Measurements from ENCODE around the gene NR2F1-AS1. TPM values are rescaled to one million over a fixed set of nuclear protein-coding genes. Genes with fewer than 3 reads are reported as not detected.
A peak's percentile ranks its signal among the peaks of the same experiment; 100 is the strongest.
"Not testable (repeated sequence)": the region's sequence is repeated elsewhere in the genome, so short reads cannot be mapped to it uniquely, and the experiment has no call there.

Gene NR2F1-AS1
- total and polyA plus RNA-seq, 2 experiments from 2014 or later = 8.3 to 36.0 TPM

- Histone ChIP-seq H3K27ac (no peak overlapping the region), H3K9me3 (ENCODE audit: low read depth) (peaks cover 5% of the 10 kb centered on the region), H3K79me2 (ENCODE audit: insufficient read depth) (no peaks in the 10 kb centered on the region), H3K4me1 (ENCODE audit: insufficient read depth) (peaks cover 14% of the 10 kb centered on the region), H3K27me3 (replicated peaks; ENCODE audit: insufficient read depth) (no peaks in the 10 kb centered on the region), H3K4me2 (ENCODE audit: unreplicated experiment) (no peak overlapping the region), H3K4me3 (no peak overlapping the region), H3K9me2 (ENCODE audit: insufficient read depth) (no peaks in the 10 kb centered on the region), H3K36me3 (ENCODE audit: low read depth) (peaks cover 3% of the 10 kb centered on the region; the same call in 1 of the 2 replicates), H4K20me1 (ENCODE audit: insufficient read depth) (no peaks in the 10 kb centered on the region), H3K9ac (no peak overlapping the region), H3F3A (ENCODE audit: insufficient read depth) (peaks cover 6% of the 10 kb centered on the region; the same call in 1 of the 2 replicates), H2AFZ (no peak overlapping the region)
- in situ Hi-C loops (cut with MboI) = no loop called here
- peak; percentile 37 for DNase-seq
- TF ChIP-seq EZH2phosphoT487 (IDR thresholded peaks at IDR 0.05; ENCODE audit: insufficient read depth, low read depth) = no peak
- TF ChIP-seq EZH2 (IDR thresholded peaks at IDR 0.05; ENCODE audit: insufficient read depth, poor library complexity, severe bottlenecking) = no peak
- WGBS, 2 experiments (ENCODE audit: low coverage in 1 of 2, low lambda C conversion rate in 2 of 2, missing lambda C conversion rate in 2 of 2) = 56 to 64% methylated on average over 2 of the region's 2 CpGs
These were observed 104.7 kb downstream of the NR2F1-AS1 start for GRCh38 chr5:93476251-93476742.

GRCh38 chr5:93462916-93463315 is 118.1 kb downstream of the NR2F1-AS1 start:
- in situ Hi-C loops (cut with MboI) = no loop called here
- Histone ChIP-seq H3K27me3 (replicated peaks; ENCODE audit: insufficient read depth) (no peaks in the 10 kb centered on the region), H3F3A (ENCODE audit: insufficient read depth) (no peaks in the 10 kb centered on the region), H3K27ac (no peak overlapping the region), H3K9ac (no peak overlapping the region), H3K36me3 (ENCODE audit: low read depth) (no peaks in the 10 kb centered on the region), H3K79me2 (ENCODE audit: insufficient read depth) (no peaks in the 10 kb centered on the region), H4K20me1 (ENCODE audit: insufficient read depth) (no peaks in the 10 kb centered on the region), H3K4me3 (no peak overlapping the region), H3K4me1 (ENCODE audit: insufficient read depth) (peaks cover 10% of the 10 kb centered on the region; the same call in 1 of the 2 replicates), H3K4me2 (ENCODE audit: unreplicated experiment) (no peak overlapping the region), H3K9me3 (ENCODE audit: low read depth) (no peaks in the 10 kb centered on the region), H2AFZ (no peak overlapping the region), H3K9me2 (ENCODE audit: insufficient read depth) (no peaks in the 10 kb centered on the region)
- WGBS, 2 experiments (ENCODE audit: low coverage in 1 of 2, low lambda C conversion rate in 2 of 2, missing lambda C conversion rate in 2 of 2) = 94 to 100% methylated on average over 1 of the region's 1 CpG
- TF ChIP-seq EZH2phosphoT487 (IDR thresholded peaks at IDR 0.05; ENCODE audit: insufficient read depth, low read depth) (no peak), EZH2 (IDR thresholded peaks at IDR 0.05; ENCODE audit: insufficient read depth, poor library complexity, severe bottlenecking) (no peak)
- DNase-seq = no peak

- Histone ChIP-seq H3K4me1 (ENCODE audit: insufficient read depth) (peaks cover 10% of the 10 kb centered on the region; the same call in 1 of the 2 replicates), H3K4me3 (no peak overlapping the region), H3K27me3 (replicated peaks; ENCODE audit: insufficient read depth) (no peaks in the 10 kb centered on the region), H3K36me3 (ENCODE audit: low read depth) (no peaks in the 10 kb centered on the region), H2AFZ (no peak overlapping the region), H3K4me2 (ENCODE audit: unreplicated experiment) (no peak overlapping the region), H4K20me1 (ENCODE audit: insufficient read depth) (no peaks in the 10 kb centered on the region), H3K9me3 (ENCODE audit: low read depth) (no peaks in the 10 kb centered on the region), H3K9me2 (ENCODE audit: insufficient read depth) (no peaks in the 10 kb centered on the region), H3K79me2 (ENCODE audit: insufficient read depth) (no peaks in the 10 kb centered on the region), H3K9ac (no peak overlapping the region), H3K27ac (no peak overlapping the region), H3F3A (ENCODE audit: insufficient read depth) (no peaks in the 10 kb centered on the region)
- no peak for TF ChIP-seq EZH2phosphoT487 (IDR thresholded peaks at IDR 0.05; ENCODE audit: insufficient read depth, low read depth)
- no peak for TF ChIP-seq EZH2 (IDR thresholded peaks at IDR 0.05; ENCODE audit: insufficient read depth, poor library complexity, severe bottlenecking)
- peak; percentile 52 for DNase-seq
- WGBS, 2 experiments (ENCODE audit: low coverage in 1 of 2, low lambda C conversion rate in 2 of 2, missing lambda C conversion rate in 2 of 2) = 14 to 37% methylated on average over 1 of the region's 1 CpG
- in situ Hi-C loops (cut with MboI) = no loop called here
These were observed 119.3 kb downstream of the NR2F1-AS1 start for GRCh38 chr5:93461756-93462155.

- Histone ChIP-seq H3K27me3 (replicated peaks; ENCODE audit: insufficient read depth) (no peaks in the 10 kb centered on the region), H3K9me3 (ENCODE audit: low read depth) (no peaks in the 10 kb centered on the region), H3F3A (ENCODE audit: insufficient read depth) (no peaks in the 10 kb centered on the region), H4K20me1 (ENCODE audit: insufficient read depth) (no peaks in the 10 kb centered on the region), H3K27ac (no peak overlapping the region), H3K9me2 (ENCODE audit: insufficient read depth) (no peaks in the 10 kb centered on the region), H3K9ac (no peak overlapping the region), H3K36me3 (ENCODE audit: low read depth) (no peaks in the 10 kb centered on the region), H2AFZ (no peak overlapping the region), H3K79me2 (ENCODE audit: insufficient read depth) (no peaks in the 10 kb centered on the region), H3K4me1 (ENCODE audit: insufficient read depth) (peaks cover 10% of the 10 kb centered on the region; the same call in 1 of the 2 replicates), H3K4me2 (ENCODE audit: unreplicated experiment) (no peak overlapping the region), H3K4me3 (no peak overlapping the region)
- WGBS, 2 experiments (ENCODE audit: low coverage in 1 of 2, low lambda C conversion rate in 2 of 2, missing lambda C conversion rate in 2 of 2) = 98% methylated on average over 2 of the region's 2 CpGs
- in situ Hi-C loops (cut with MboI) = no loop called here
- DNase-seq = no peak
- TF ChIP-seq EZH2 (IDR thresholded peaks at IDR 0.05; ENCODE audit: insufficient read depth, poor library complexity, severe bottlenecking) = no peak
- no peak for TF ChIP-seq EZH2phosphoT487 (IDR thresholded peaks at IDR 0.05; ENCODE audit: insufficient read depth, low read depth)
These were observed 120.7 kb downstream of the NR2F1-AS1 start for GRCh38 chr5:93460286-93460685.

GRCh38 chr5:93456796-93457195 is 124.2 kb downstream of the NR2F1-AS1 start:
- in situ Hi-C loops (cut with MboI) = not testable (repeated sequence)

More at GRCh38 chr5:93456796-93457195, 124.2 kb downstream of the NR2F1-AS1 start:
- not testable (repeated sequence) for H3K4me3 ChIP-seq; H2AFZ ChIP-seq; H3K27ac ChIP-seq; H3K4me1 ChIP-seq (ENCODE audit: insufficient read depth); H3K9me2 ChIP-seq (ENCODE audit: insufficient read depth); H3K9me3 ChIP-seq (ENCODE audit: low read depth); H3K36me3 ChIP-seq (ENCODE audit: low read depth); H3K79me2 ChIP-seq (ENCODE audit: insufficient read depth); DNase-seq; H4K20me1 ChIP-seq (ENCODE audit: insufficient read depth); H3K4me2 ChIP-seq (ENCODE audit: unreplicated experiment); H3K9ac ChIP-seq; H3F3A ChIP-seq (ENCODE audit: insufficient read depth); H3K27me3 ChIP-seq (replicated peaks; ENCODE audit: insufficient read depth)
- 82 to 86% methylated on average over 8 of the region's 8 CpGs for WGBS, 2 experiments (ENCODE audit: low coverage in 1 of 2, low lambda C conversion rate in 2 of 2, missing lambda C conversion rate in 2 of 2)
